T-helper 2 cell treated with Interferon-gamma antibody and Interleukin-4, amounts not matched to agents 100 ng/mL and 5 ng/mL, for 36 hours (primary cell): ENCODE data around the gene ZNF836. TPM values are rescaled to one million over a fixed set of nuclear protein-coding genes. Genes with fewer than 3 reads are reported as not detected.
"Not testable (repeated sequence)": the region's sequence is repeated elsewhere in the genome, so short reads cannot be mapped to it uniquely, and the experiment has no call there.

Source experiments
- intact Hi-C: fragments of 100-400 bp; cut with micrococcal nuclease; formaldehyde crosslinking; loops from one replicate; pipeline ENCODE4 v1.15.1; 2023
- total RNA-seq: library from RNA; stranded (reverse); gene quantifications from 2 replicates; pipeline ENCODE4 v1.2.3, GENCODE V29; 2022

Gene ZNF836
- 12.0 and 15.2 TPM in 2 replicates for total RNA-seq

- intact Hi-C loops, result loop anchor here (1.0 kb wide), 3 partner anchors 18 to 244 kb away; partner anchors contain the start of genes ZNF613 and ZNF616
These were observed at the start of gene ZNF836 for GRCh38 chr19:52171321-52172169. Gene ZNF836, minus strand, starts transcription at chr19:52171621. Its CDS starts 3,549 bp downstream, at chr19:52168072.

- intact Hi-C loops, result no loop called here
These were observed 49.6 kb upstream of the ZNF836 start for GRCh38 chr19:52221031-52221430.

- intact Hi-C loops, result no loop called here
These were observed 48.2 kb upstream of the ZNF836 start for GRCh38 chr19:52219611-52220010.

- intact Hi-C loops, result no loop called here
These were observed 46.2 kb upstream of the ZNF836 start for GRCh38 chr19:52217576-52217975.

DNA sequence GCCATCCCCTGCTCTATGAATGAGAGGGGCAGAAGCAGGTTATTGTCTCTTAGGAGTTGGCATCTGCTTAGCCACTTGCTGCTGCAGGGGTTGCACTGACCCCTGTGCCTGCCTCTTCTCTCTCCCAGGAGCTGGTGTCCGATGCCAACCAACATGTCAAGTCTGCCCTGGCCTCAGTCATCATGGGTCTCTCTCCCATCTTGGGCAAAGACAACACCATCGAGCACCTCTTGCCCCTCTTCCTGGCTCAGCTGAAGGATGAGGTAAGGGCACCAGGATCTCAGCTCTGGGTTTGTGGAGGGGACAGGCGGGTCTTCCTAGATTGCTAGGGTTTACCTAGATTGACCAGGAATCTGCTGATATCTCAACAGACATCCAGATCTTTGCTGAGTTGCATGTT lies 45.0 kb upstream of the ZNF836 start:
- intact Hi-C loops, result no loop called here

DNA sequence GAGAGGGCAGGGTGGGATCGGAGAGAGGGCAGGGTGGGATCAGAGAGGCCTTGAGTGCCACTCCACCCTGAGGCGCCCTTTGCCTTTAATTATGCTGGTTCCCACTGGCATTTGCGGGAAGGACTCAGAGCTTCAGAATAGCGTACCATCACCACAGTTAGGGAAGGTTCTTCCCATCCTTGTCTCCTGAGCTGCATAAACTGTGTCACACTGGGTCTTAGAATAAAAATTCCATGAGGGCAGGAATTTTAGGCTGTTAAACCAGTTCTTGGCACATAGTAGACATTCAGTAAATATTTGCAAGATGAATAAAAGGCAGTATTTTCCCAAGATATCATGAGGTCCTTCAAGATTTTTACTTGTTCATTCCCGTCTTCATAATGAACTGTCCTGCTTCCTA lies 42.8 kb upstream of the ZNF836 start:
- intact Hi-C loops, result no loop called here

- intact Hi-C loops, result no loop called here
These were observed 41.3 kb upstream of the ZNF836 start for GRCh38 chr19:52212572-52213255.

DNA sequence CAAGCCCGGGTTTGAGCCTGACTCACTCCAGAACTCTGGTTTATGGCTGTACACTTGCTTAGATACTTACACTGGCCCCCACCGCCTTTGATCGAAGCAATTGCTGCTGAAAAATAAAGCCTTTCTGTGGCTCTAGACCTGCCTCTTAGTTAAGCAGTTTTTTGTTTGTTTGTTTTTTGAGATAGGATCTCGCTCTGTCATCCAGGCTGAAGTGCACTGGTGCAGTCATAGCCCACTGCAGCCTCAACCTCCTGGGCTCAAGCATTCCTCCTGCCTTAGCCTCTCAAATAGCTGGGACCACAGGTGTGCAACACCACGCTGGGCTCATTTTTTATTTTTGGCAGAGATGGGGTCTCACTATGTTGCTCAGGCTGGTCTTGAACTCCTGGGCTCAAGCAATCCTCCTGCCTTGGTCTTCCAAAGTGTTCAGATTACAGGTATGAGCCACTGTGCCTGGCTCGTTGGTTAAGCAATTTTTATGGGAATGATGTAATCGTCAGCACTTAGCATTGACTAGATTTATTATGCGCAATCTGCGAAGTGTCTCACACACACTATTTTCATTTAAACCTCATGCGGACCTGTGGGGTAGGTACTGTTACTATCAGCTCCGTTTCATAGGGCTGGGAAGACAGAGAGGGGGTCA lies 40.6 kb upstream of the ZNF836 start:
- intact Hi-C loops, result no loop called here

DNA sequence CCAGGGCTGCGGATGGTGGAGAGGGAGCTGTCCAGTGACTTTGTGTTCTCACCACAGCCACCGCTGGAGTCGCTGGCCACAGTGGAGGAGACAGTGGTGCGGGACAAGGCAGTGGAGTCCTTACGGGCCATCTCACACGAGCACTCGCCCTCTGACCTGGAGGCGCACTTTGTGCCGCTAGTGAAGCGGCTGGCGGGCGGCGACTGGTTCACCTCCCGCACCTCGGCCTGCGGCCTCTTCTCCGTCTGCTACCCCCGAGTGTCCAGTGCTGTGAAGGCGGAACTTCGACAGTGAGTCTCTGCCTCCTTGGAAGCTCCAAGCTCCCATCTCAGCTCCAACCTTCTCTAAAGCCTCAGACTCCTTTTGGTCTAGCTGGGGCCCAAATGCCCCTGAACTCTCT lies 39.8 kb upstream of the ZNF836 start:
- intact Hi-C loops, result no loop called here

GRCh38 chr19:52206481-52206880 lies 35.1 kb upstream of the ZNF836 start:
- intact Hi-C loops, result no loop called here

- intact Hi-C loops, result not testable (repeated sequence)
These were observed 29.5 kb upstream of the ZNF836 start for GRCh38 chr19:52200755-52201391.

DNA sequence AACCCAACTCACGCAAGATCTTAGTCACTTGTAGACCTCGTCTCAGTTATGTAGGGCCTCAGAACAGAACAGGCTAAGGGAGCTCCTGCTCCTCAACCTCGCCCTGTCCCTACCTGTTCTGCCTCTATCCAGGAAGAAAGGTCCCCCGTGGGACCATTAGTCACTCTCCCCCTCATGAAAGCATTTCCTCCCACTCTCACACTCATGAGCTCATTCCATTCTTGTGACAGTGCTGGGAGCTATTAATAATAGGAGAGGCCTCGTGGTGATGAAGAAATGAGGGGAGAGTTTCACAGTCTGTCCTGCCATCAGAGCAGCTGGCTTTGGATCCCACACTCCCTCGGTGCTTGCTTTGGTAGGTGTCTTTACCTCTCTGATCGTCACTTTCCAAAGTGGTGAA lies 28.6 kb upstream of the ZNF836 start:
- intact Hi-C loops, result no loop called here

- intact Hi-C loops, result no loop called here
These were observed 27.3 kb upstream of the ZNF836 start for GRCh38 chr19:52198678-52199077.

DNA sequence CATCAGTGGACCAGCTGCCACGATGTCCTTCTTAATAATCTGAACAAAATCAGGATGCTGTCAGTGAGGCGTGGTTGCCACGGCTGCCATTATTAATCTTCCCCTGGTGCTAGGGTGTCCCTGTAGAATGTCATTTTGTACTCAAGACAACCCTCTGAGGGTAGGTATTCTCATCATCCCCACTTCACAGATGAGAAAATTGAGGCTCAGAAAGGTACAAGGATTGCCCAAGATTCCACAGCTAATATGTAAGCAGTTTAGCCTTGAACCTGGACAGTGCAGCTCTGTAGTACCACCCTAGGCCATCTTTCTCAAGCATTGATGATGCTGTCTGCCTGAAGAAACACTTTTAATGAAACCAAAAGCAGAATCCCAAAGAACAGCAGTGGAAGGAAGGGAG lies 26.5 kb upstream of the ZNF836 start:
- intact Hi-C loops, result no loop called here

DNA sequence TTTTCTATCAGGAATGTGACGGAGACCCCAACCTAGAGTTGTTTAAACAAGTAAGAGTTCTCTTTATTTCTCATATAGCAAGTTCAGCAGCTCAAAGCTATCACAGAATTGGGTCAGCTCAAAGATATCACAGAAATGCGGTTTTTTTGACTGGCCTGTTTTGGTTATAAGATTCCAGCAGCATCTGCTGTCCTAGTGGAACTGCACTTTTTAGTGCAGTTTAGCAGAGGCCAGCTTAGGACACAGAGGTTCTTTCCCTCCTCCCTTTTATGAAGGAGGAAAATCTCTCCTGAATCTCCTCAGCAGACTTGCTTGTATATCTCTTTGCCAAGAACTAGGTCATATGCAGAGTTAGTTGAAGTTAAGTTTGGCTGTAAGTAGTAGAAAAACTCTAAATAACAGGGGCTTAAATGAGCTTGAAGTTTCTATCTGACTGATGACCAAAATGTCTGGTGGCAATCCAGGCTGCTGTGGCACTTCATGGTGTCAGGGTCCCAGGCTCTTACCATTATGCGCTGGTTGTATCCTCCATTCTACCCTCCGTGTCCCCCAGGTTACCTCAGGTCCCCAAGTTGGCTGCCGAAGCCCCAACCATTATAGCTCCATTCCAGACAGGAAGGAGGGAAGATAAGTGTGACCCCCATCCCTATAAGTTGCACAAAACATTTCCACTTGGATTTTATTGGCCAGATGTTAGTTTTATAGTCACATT lies 25.0 kb upstream of the ZNF836 start:
- intact Hi-C loops, result no loop called here

- intact Hi-C loops, result loop anchor here (5.0 kb wide), 2 partner anchors 165 to 265 kb away; partner anchors contain the start of genes ZNF613 and ZNF614
These were observed 20.5 kb upstream of the ZNF836 start for GRCh38 chr19:52191951-52192350.

DNA sequence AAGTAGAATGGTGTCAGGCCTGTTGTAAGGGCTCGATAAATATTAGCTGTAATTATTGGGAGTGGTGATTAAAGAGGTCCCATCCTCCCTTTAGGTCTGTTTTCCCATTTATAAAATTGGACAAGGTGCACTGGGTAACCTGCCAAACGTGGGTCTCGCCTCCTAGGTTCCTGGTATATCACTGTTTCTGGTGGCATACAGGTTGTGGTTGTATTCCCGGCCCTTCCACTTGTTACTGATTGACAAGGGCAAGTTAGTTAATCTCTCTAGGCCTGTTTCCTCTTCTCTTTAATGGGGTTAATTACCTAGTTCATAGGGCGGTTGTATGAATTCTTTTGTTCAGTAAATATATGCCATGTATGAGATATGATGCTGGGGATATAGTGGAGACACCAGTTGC lies 20.0 kb upstream of the ZNF836 start:
- intact Hi-C loops, result loop anchor here (5.0 kb wide), 2 partner anchors 164 to 264 kb away; partner anchors contain the start of genes ZNF613 and ZNF614

DNA sequence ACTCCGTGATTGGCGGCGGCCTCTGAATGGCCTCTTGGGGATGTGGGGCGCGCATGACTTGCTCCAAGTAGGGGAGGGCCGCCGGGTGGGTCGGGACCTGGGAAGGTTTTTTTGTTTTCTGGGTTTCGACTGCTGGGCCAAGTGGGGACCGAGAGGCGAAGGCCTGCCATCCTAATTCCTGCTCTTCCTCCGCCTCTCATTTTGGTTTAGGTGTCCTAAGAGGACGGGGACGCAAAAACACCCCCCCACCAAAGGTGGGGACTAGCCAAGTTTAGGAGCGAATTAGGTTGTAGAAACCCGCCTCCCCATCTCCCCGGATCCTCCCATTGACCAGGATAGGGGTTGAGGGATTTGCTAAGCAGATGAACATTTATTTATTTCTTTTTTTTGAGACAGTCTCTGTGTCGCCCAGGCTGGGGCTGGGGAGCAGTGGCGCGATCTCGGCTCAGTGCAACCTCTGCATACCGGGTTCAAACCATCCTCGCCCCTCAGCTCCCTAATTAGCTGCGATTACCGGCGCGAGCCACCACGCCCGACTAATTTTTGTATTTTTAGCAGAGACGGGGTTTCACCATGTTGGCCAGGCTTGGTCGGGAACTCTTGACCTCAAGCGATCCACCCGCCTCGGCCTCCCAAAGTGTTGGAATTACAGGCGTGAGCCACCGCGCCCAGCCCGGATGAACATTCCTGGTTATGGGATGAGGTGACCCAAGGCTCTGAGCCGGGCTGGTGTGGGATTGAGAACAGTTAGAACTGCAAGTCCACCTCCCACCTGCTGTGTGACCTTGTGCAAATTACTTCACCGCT lies 19.3 kb upstream of the ZNF836 start:
- intact Hi-C loops, result loop anchor here (5.0 kb wide), 2 partner anchors 163 to 263 kb away; partner anchors contain the start of genes ZNF613 and ZNF614

GRCh38 chr19:52189735-52190486 lies 18.5 kb upstream of the ZNF836 start, which contains the start of gene PPP2R1A:
Gene PPP2R1A, plus strand, starts transcription at chr19:52190052. Its CDS starts 45 bp downstream, at chr19:52190097.
- intact Hi-C loops, result loop anchor here (1.0 to 5.0 kb wide), 7 partner anchors 19 to 263 kb away; partner anchors contain the start of genes ZNF350, ZNF613, ZNF614 and ZNF616
